ENCODE measurements around the gene IGSF23. TPM values are rescaled to one million over a fixed set of nuclear protein-coding genes. Genes with fewer than 3 reads are reported as not detected.

The IGSF23 gene
- total and polyA plus RNA-seq, 2 of the 4 experiments (the other 2 are of a cell fraction), result 0.27 TPM; not detected in 1

- CTCF ChIA-PET, result interaction anchor here (0.6 kb wide), 1 partner anchor 38 kb away, joined by 3 read pairs; no protein-coding TSS in a partner anchor
- Histone ChIP-seq H3K36me3 (ENCODE audit: control insufficient read depth, insufficient read depth, low read length) (peaks cover 8% of the 10 kb centered on the region), H3K4me2 (ENCODE audit: low read depth, low read length) (no peak overlapping the region), H3K27me3 (ENCODE audit: control insufficient read depth, insufficient read depth, low read length) (no peaks in the 10 kb centered on the region), H2AK9ac (replicated peaks; ENCODE audit: low read depth, low read length, poor library complexity) (no peak overlapping the region), H3K9me1 (ENCODE audit: insufficient read depth, low read length) (peaks cover 11% of the 10 kb centered on the region), H3K56ac (ENCODE audit: extremely low read depth, insufficient read depth, low read length) (no peak overlapping the region), H3K9me3 (ENCODE audit: control insufficient read depth, insufficient read depth, low read length) (no peaks in the 10 kb centered on the region), H4K8ac (ENCODE audit: low read depth in 2 of 2, low read length in 2 of 2) (0 out of 4 replicates have a peak overlapping the region, but pooled peaks of 1 of the 2 experiments have one; percentile 32), H3K23ac (ENCODE audit: low read depth, low read length) (no peak overlapping the region), H2BK20ac (ENCODE audit: low read depth, low read length) (no peak overlapping the region), H2AK5ac (ENCODE audit: low read depth, low read length) (no peak overlapping the region), H2BK15ac (ENCODE audit: low read depth, low read length) (no peak overlapping the region), H3K14ac (replicated peaks; ENCODE audit: low read depth, low read length) (no peak overlapping the region), H2BK5ac (ENCODE audit: low read depth, low read length, poor library complexity, severe bottlenecking) (no peak overlapping the region), H3K79me1 (ENCODE audit: low read depth in 1 of 2, low read length in 2 of 2) (peaks cover 3% of the 10 kb centered on the region in 2 experiments; a peak in 1 of 4 replicates), H3K18ac (ENCODE audit: low read depth, low read length) (no peak overlapping the region), H2AFZ (replicated peaks; ENCODE audit: low read length, poor library complexity) (no peak overlapping the region), H3K4me3 (ENCODE audit: insufficient read depth, low read depth, low read length) (no peak overlapping the region), H4K20me1 (ENCODE audit: insufficient read depth, low read length) (no peaks in the 10 kb centered on the region), H3K4ac (ENCODE audit: low read depth, low read length) (no peak overlapping the region), H2BK120ac (ENCODE audit: low read depth, low read length) (no peak overlapping the region), H4K5ac (ENCODE audit: low read depth, low read length) (no peak overlapping the region), H4K91ac (ENCODE audit: insufficient read depth, low read depth, low read length) (no peak overlapping the region), H3K4me1 (ENCODE audit: control insufficient read depth, insufficient read depth, low read length) (no peaks in the 10 kb centered on the region), H3K9ac (ENCODE audit: low read depth, low read length) (no peak overlapping the region), H3K27ac (ENCODE audit: insufficient read depth, low read length) (no peak overlapping the region)
- TF ChIP-seq SMC3 (IDR thresholded peaks at IDR 0.05; ENCODE audit: low read depth, low read length) (no peak), CHD1 (IDR thresholded peaks at IDR 0.05; ENCODE audit: low read depth, low read length) (no peak), MAZ (IDR thresholded peaks at IDR 0.05; ENCODE audit: borderline replicate concordance, low read depth, low read length) (no peak), CEBPB (IDR thresholded peaks at IDR 0.05; ENCODE audit: low read depth, low read length) (no peak), POLR2A (IDR thresholded peaks at IDR 0.05; ENCODE audit: low read depth, low read length) (no peak), NFE2L2 (IDR thresholded peaks at IDR 0.05; ENCODE audit: low read depth, low read length) (no peak), BHLHE40 (IDR thresholded peaks at IDR 0.05; ENCODE audit: low read depth, low read length) (no peak), RFX5 (IDR thresholded peaks at IDR 0.05; ENCODE audit: low read depth, low read length) (no peak), MXI1 (IDR thresholded peaks at IDR 0.05; ENCODE audit: borderline replicate concordance, low read depth, low read length) (no peak), FOS (IDR thresholded peaks at IDR 0.05; ENCODE audit: low read depth, low read length) (no peak), CTCF (conservative IDR thresholded peaks at IDR 0.05; ENCODE audit: low read depth, low read length) (no peak), USF2 (IDR thresholded peaks at IDR 0.05; ENCODE audit: low read depth, low read length) (no peak), MAFK (IDR thresholded peaks at IDR 0.05; ENCODE audit: low read depth, low read length) (no peak)
- TF ChIP-seq, protein P1, sequence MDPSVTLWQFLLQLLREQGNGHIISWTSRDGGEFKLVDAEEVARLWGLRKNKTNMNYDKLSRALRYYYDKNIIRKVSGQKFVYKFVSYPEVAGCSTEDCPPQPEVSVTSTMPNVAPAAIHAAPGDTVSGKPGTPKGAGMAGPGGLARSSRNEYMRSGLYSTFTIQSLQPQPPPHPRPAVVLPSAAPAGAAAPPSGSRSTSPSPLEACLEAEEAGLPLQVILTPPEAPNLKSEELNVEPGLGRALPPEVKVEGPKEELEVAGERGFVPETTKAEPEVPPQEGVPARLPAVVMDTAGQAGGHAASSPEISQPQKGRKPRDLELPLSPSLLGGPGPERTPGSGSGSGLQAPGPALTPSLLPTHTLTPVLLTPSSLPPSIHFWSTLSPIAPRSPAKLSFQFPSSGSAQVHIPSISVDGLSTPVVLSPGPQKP (IDR thresholded peaks at IDR 0.05; ENCODE audit: borderline replicate concordance, low read depth, low read length), result no peak
- WGBS, 2 experiments (ENCODE audit: extremely low coverage in 2 of 2, insufficient read length in 1 of 2), result no CpG with 5 or more reads among the region's 2 CpGs
- DNase-seq, result no peak
- BruUV-seq (replicated peaks), result no TSS peak
- POLR2A ChIA-PET (ENCODE audit: unreplicated experiment), result no interaction called here
- 0 out of 2 replicates have a peak, but pooled peaks have one; percentile 11 for ATAC-seq (ENCODE audit: low read depth)
- in situ Hi-C loops (cut with MboI; ENCODE audit: low sequenced_read_pairs), result no loop called here
- dilution Hi-C loops (cut with HindIII; ENCODE audit: low sequenced_read_pairs, unreplicated experiment), result no loop called here
- intact Hi-C loops (cut with micrococcal nuclease), result no loop called here
Observed at GRCh38 chr19:44668985-44669764, 55.8 kb downstream of the IGSF23 start.

Measured in IMR-90 (cell line).